Measurements from ENCODE around the gene SPTAN1. TPM values are rescaled to one million over a fixed set of nuclear protein-coding genes. Genes with fewer than 3 reads are reported as not detected.
"Not testable (repeated sequence)": the region's sequence is repeated elsewhere in the genome, so short reads cannot be mapped to it uniquely, and the experiment has no call there.

SPTAN1 gene
- total RNA-seq, 1 donor from 2014 or later, result 244 TPM

- intact Hi-C loops (cut with micrococcal nuclease), result no loop called here
- ATAC-seq (no peak), DNase-seq (no peak)
Measured at GRCh38 chr9:128642675-128643245, 90.4 kb downstream of the SPTAN1 start.

GRCh38 chr9:128643519-128644300 lies 91.3 kb downstream of the SPTAN1 start:
- DNase-seq (no peak), ATAC-seq (no peak)
- intact Hi-C loops (cut with micrococcal nuclease), result no loop called here

GRCh38 chr9:128648206-128648605 lies 95.8 kb downstream of the SPTAN1 start:
- intact Hi-C loops (cut with micrococcal nuclease), result not testable (repeated sequence)
- ATAC-seq (peak; percentile 69), DNase-seq (peak; percentile 62)

- ATAC-seq, result no peak
- intact Hi-C loops (cut with micrococcal nuclease), result no loop called here
- no peak for DNase-seq
Measured at GRCh38 chr9:128651798-128652197, 99.4 kb downstream of the SPTAN1 start.

- intact Hi-C loops (cut with micrococcal nuclease), result no loop called here
- ATAC-seq (no peak), DNase-seq (no peak)
Measured at GRCh38 chr9:128653908-128654307, 101.5 kb downstream of the SPTAN1 start.

GRCh38 chr9:128654481-128654880 lies 102.1 kb downstream of the SPTAN1 start:
- ATAC-seq (no peak), DNase-seq (no peak)
- intact Hi-C loops (cut with micrococcal nuclease), result no loop called here

GRCh38 chr9:128656416-128657343 lies 104.3 kb downstream of the SPTAN1 start, which contains the start of gene DYNC2I2:
TSS of gene DYNC2I2 (minus strand) at chr9:128656847. CDS start at chr9:128656726, 121 bp downstream.
- intact Hi-C loops (cut with micrococcal nuclease), result no loop called here
- peak; percentile 100 for ATAC-seq
- peak; percentile 99 for DNase-seq

- ATAC-seq (no peak), DNase-seq (no peak)
- intact Hi-C loops (cut with micrococcal nuclease), result no loop called here
Measured at GRCh38 chr9:128657344-128657704, 104.9 kb downstream of the SPTAN1 start.

- intact Hi-C loops (cut with micrococcal nuclease), result no loop called here
- no peak for DNase-seq
- ATAC-seq, result no peak
Measured at GRCh38 chr9:128657796-128658195, 105.4 kb downstream of the SPTAN1 start.

GRCh38 chr9:128666481-128666941 lies 114.1 kb downstream of the SPTAN1 start:
- intact Hi-C loops (cut with micrococcal nuclease); ATAC-seq; DNase-seq: not testable (repeated sequence)

GRCh38 chr9:128669786-128670185 lies 117.4 kb downstream of the SPTAN1 start:
- intact Hi-C loops (cut with micrococcal nuclease), result no loop called here
- DNase-seq (no peak), ATAC-seq (no peak)

- no peak for DNase-seq
- intact Hi-C loops (cut with micrococcal nuclease), result no loop called here
- ATAC-seq, result no peak
Measured at GRCh38 chr9:128675382-128675781, 123.0 kb downstream of the SPTAN1 start.

GRCh38 chr9:128677794-128678193 lies 125.4 kb downstream of the SPTAN1 start:
- DNase-seq (no peak), ATAC-seq (no peak)
- intact Hi-C loops (cut with micrococcal nuclease), result no loop called here

Other genes with a start within 250 kb of the SPTAN1 start
- 41.4 TPM for gene TRUB2, start 230.1 kb upstream of the SPTAN1 start, total RNA-seq
- 30.7 TPM for gene COQ4, start 229.7 kb upstream of the SPTAN1 start, total RNA-seq
- 19.4 TPM for gene SLC27A4, start 212.1 kb upstream of the SPTAN1 start, total RNA-seq
- 51.6 TPM for gene URM1, start 181.2 kb upstream of the SPTAN1 start, total RNA-seq
- 7.0 TPM for gene CERCAM, start 131.7 kb upstream of the SPTAN1 start, total RNA-seq
- 15.3 TPM for gene ODF2, start 96.6 kb upstream of the SPTAN1 start, total RNA-seq
- 20.6 TPM for gene GLE1, start 47.9 kb upstream of the SPTAN1 start, total RNA-seq
- gene DYNC2I2, start 104.3 kb downstream of the SPTAN1 start, total RNA-seq, result 36.8 TPM
- 201 TPM for gene SET, start 136.6 kb downstream of the SPTAN1 start, total RNA-seq
- gene PKN3, start 149.9 kb downstream of the SPTAN1 start, total RNA-seq, result 5.9 TPM
- 5.7 TPM for gene ZDHHC12, start 171.5 kb downstream of the SPTAN1 start, total RNA-seq
- gene ZER1, start 219.3 kb downstream of the SPTAN1 start, total RNA-seq, result 58.5 TPM
- gene TBC1D13, start 234.7 kb downstream of the SPTAN1 start, total RNA-seq, result 19.9 TPM

Data from left ventricle myocardium superior (tissue), 1 donor.